Subcutaneous adipose tissue (tissue), 4 donors: ENCODE results near the gene TNFSF8. TPM values are rescaled to one million over a fixed set of nuclear protein-coding genes. Genes with fewer than 3 reads are reported as not detected.

Experiments used
- CTCF ChIP-seq: fragments of 450-650 bp; IDR thresholded peaks from one replicate; pipeline ENCODE4 v1.5.1; 2016; ENCODE audit warnings: low read depth, mild to moderate bottlenecking, control low read depth, antibody characterized with exemption, moderate library complexity
- total RNA-seq, 4 donors: library from RNA; depleted of rRNA; stranded (reverse); fragments of >200 nt; gene quantifications; one replicate each; pipeline ENCODE4 v1.1.0, GENCODE V29; 2016

The TNFSF8 gene
- total RNA-seq, 4 donors from 2014 or later = 2.4 to 18.4 (median 7.4) TPM

- no peak for TF ChIP-seq CTCF
These were observed 16.7 kb downstream of the TNFSF8 start for GRCh38 chr9:114913656-114914055.

- no peak for TF ChIP-seq CTCF
These were observed 17.2 kb downstream of the TNFSF8 start for GRCh38 chr9:114913217-114913616.

- TF ChIP-seq CTCF = no peak
These were observed 19.1 kb downstream of the TNFSF8 start for GRCh38 chr9:114911167-114911821.

GRCh38 chr9:114910541-114910940 lies 19.9 kb downstream of the TNFSF8 start:
- TF ChIP-seq CTCF = no peak

- no peak for TF ChIP-seq CTCF
These were observed 20.7 kb downstream of the TNFSF8 start for GRCh38 chr9:114909661-114910060.

GRCh38 chr9:114908805-114909448 lies 21.5 kb downstream of the TNFSF8 start:
- no peak for TF ChIP-seq CTCF

GRCh38 chr9:114908104-114908622 lies 22.2 kb downstream of the TNFSF8 start:
- TF ChIP-seq CTCF = no peak
